Effector memory CD8-positive, alpha-beta T cell (primary cell): Measurements from ENCODE around the gene JAKMIP2.

Experiments used
- ATAC-seq: fragments of 150-1000 bp; cut with Tn5 transposase; replicated peaks from 2 replicates; pipeline ENCODE4 v1.10.0; 2021; ENCODE audit warnings: mild to moderate bottlenecking, moderate library complexity
- DNase-seq, 3 experiments: peaks; one replicate each; pipeline ENCODE4 v3.0.0; 2021
- H3K27ac Mint-ChIP-seq, 2 donors: one replicate each; pipeline ENCODE4 v1.8.0; 2022; ENCODE audit warnings: mild to moderate bottlenecking in 2 of 2, mixed read lengths in 2 of 2, moderate library complexity in 2 of 2
- H3K27me3 Mint-ChIP-seq, 2 donors: one replicate each; pipeline ENCODE4 v1.8.0; 2022; ENCODE audit warnings: mixed read lengths in 2 of 2
- H3K36me3 Mint-ChIP-seq: one replicate; pipeline ENCODE4 v1.8.0; 2022; ENCODE audit warnings: mild to moderate bottlenecking, moderate library complexity, mixed read lengths; ENCODE audit not compliant: insufficient read depth
- H3K4me1 Mint-ChIP-seq, 2 donors: one replicate each; pipeline ENCODE4 v1.8.0; 2022; ENCODE audit warnings: low read depth in 2 of 2, mixed read lengths in 2 of 2
- H3K4me3 Mint-ChIP-seq, 2 donors: one replicate each; pipeline ENCODE4 v1.8.0; 2022; ENCODE audit warnings: mild to moderate bottlenecking in 2 of 2, mixed read lengths in 2 of 2, moderate library complexity in 2 of 2
- H3K9me3 Mint-ChIP-seq, 2 donors: one replicate each; pipeline ENCODE4 v1.8.0; 2022; ENCODE audit warnings: mixed read lengths in 2 of 2

Gene JAKMIP2

DNA sequence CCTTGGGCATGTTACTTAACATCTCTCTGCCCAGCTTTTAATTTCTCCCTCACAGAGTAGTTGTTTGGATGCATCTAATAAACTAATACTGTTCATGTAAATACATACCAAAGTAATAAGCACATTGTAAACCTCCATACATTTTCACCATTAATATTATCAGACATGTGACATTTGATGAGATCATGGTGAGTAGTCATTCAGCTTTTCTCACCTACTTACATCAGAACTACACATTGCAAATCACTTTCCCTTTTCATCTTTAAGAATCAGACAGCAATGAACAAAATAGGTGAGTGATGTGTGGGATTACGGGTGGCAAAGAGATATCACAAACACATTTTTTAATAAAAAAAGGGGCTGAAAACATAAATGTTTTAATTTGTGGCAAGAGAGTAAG is 89.3 kb downstream of the JAKMIP2 start:
- H3K36me3 Mint-ChIP-seq = peaks cover 2% of the 10 kb centered on the region
- no peak overlapping the region for H3K27ac Mint-ChIP-seq
- no peak for ATAC-seq
- H3K4me3 Mint-ChIP-seq = no peak overlapping the region
- no peak for DNase-seq
- H3K4me1 Mint-ChIP-seq = peaks cover 8 to 18% of the 10 kb centered on the region in 2 donors
- no peaks in the 10 kb centered on the region for H3K27me3 Mint-ChIP-seq
- peaks cover 0 to 5% of the 10 kb centered on the region in 2 donors for H3K9me3 Mint-ChIP-seq

DNA sequence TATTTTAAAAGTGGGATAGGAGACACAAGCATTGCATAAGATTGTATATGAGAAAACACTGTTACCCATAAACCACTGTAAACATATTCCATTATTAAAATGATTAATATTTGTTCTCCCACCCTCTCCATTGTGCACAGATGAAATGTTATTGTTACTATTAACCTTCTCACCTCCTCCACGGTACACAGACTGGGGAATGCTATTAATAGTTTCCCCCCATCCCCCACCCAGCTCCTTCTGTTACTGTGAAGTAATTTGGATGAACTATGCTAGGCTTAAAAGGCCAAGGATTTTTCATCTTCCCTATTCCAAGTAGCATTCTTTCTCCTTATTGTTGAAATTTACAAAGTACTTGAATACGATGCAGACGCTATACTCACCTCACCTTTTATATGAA is 91.4 kb downstream of the JAKMIP2 start:
- H3K36me3 Mint-ChIP-seq = no peaks in the 10 kb centered on the region
- DNase-seq (no peak), ATAC-seq (no peak)
- H3K9me3 Mint-ChIP-seq = no peaks in the 10 kb centered on the region
- H3K27me3 Mint-ChIP-seq = no peaks in the 10 kb centered on the region
- no peak overlapping the region for H3K27ac Mint-ChIP-seq
- no peak overlapping the region for H3K4me3 Mint-ChIP-seq
- H3K4me1 Mint-ChIP-seq = peaks cover 5 to 14% of the 10 kb centered on the region in 2 donors

DNA sequence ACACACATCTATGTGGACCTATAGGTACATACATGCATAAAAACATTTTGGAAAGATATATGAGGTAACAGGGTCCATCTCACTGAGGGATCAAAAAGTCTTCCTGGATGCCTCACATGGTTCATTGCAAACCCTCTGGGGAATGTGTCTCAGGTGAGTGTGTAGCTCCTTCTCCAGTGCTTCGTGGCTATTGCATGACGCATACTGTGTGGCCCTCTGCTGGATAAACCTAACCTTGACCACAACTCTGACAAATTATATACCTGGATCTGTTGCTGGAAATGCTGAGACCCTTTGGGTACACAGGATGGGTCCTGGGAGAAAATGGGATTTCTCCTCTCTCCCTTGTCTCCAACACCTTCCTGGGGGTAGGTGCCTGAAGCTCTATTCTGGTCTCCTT is 91.9 kb downstream of the JAKMIP2 start:
- H3K4me3 Mint-ChIP-seq = no peak overlapping the region
- no peak for DNase-seq
- no peaks in the 10 kb centered on the region for H3K9me3 Mint-ChIP-seq
- peaks cover 5 to 13% of the 10 kb centered on the region in 2 donors for H3K4me1 Mint-ChIP-seq
- no peaks in the 10 kb centered on the region for H3K27me3 Mint-ChIP-seq
- no peak overlapping the region for H3K27ac Mint-ChIP-seq
- no peak for ATAC-seq
- H3K36me3 Mint-ChIP-seq = no peaks in the 10 kb centered on the region

DNA sequence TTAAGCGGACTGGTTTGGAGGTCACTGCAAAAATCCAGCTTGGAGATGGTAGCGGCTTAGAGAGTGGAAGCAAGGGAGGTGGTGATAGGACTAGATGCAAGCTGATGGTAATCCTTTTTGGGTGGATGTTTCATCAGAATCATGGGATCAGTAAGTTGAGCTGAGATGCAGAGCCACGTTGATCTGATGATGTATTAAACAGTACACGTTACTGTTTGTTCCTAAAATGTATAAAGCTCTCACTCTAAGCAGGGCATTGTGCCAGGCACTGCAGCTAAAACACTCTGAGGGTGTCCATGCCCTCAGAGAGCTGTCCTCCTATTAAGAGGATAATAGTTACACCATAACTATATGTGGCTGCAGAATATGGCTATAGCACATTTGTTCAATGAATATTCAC is 93.1 kb downstream of the JAKMIP2 start:
- ATAC-seq = no peak
- Mint-ChIP-seq H3K4me1 (peaks cover 5 to 8% of the 10 kb centered on the region in 2 donors), H3K36me3 (no peaks in the 10 kb centered on the region)

GRCh38 chr5:147688656-147689356 is 93.7 kb downstream of the JAKMIP2 start:
- Mint-ChIP-seq H3K27ac (no peak overlapping the region), H3K9me3 (no peaks in the 10 kb centered on the region), H3K4me3 (no peak overlapping the region), H3K4me1 (peaks cover 3 to 5% of the 10 kb centered on the region in 2 donors), H3K27me3 (no peaks in the 10 kb centered on the region), H3K36me3 (no peaks in the 10 kb centered on the region)
- DNase-seq (no peak), ATAC-seq (no peak)

More for the DNA sequence above, 93.1 kb downstream of the JAKMIP2 start:
- Mint-ChIP-seq H3K9me3 (no peaks in the 10 kb centered on the region), H3K27me3 (no peaks in the 10 kb centered on the region), H3K27ac (no peak overlapping the region), H3K4me3 (no peak overlapping the region)
- no peak for DNase-seq

DNA sequence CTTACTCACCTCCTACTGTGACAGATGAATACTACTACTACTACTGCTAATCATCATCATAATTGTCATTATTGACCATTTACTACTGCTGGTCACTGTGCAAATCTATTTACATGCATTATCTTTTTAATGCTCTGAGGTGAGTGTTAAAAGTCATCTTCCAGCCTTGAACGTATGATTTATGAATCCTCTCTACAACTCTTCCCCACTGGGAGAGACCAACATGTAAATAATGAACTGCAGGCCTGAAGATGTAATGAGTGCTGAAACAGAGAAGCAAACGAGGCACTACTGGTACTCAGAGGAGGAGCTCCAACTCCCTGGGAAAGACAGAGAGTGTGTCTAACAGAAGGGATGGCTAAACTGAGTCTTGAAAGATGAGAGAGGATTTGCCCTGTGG is 95.4 kb downstream of the JAKMIP2 start:
- ATAC-seq (no peak), DNase-seq (no peak)
- Mint-ChIP-seq H3K4me1 (peaks cover 5 to 7% of the 10 kb centered on the region in 2 donors), H3K27ac (no peak overlapping the region), H3K4me3 (no peak overlapping the region), H3K36me3 (no peaks in the 10 kb centered on the region), H3K27me3 (no peaks in the 10 kb centered on the region), H3K9me3 (no peaks in the 10 kb centered on the region)

DNA sequence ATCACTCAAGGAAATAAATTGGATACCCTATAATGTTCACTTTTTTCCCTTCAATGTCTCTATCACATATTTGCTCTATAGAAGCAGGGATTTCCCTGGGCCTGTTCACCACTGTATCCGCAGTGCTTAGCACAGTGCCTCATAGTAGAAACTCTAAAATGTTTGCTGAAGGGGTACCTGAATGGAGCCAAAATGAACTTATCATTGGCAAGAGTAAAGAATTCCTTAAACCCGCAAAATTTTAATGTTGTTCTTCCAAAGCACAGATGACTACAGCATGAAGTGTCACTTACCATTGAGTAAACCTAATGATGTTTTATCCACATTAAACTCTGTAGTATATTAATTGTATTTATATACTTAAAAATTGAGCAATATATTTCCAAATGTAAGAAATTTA is 96.1 kb downstream of the JAKMIP2 start:
- Mint-ChIP-seq H3K36me3 (peaks cover 4% of the 10 kb centered on the region), H3K9me3 (no peaks in the 10 kb centered on the region), H3K4me1 (peaks cover 3 to 5% of the 10 kb centered on the region in 2 donors), H3K4me3 (no peak overlapping the region), H3K27me3 (no peaks in the 10 kb centered on the region), H3K27ac (no peak overlapping the region)
- ATAC-seq (no peak), DNase-seq (no peak)

DNA sequence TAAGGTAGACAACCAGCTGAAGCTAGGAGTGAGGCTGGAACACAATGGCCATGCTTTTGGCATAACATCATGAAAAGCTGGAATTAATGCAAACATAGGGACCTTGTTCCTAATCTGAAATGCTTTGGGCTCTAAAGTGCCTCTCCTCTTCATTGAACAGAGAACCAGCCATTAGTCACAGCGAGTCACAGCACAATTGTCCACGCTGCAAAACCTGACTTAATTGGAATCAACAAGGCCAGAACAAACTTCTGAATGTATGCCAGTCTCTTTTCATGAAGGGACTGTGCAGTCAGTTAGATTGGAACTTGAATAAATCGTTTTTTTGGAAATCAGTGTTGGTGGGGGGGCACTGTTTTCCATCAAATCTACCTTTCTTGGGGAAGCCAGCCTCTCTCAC is 96.5 kb downstream of the JAKMIP2 start:
- Mint-ChIP-seq H3K36me3 (peaks cover 4% of the 10 kb centered on the region), H3K9me3 (no peaks in the 10 kb centered on the region), H3K4me1 (peaks cover 3 to 5% of the 10 kb centered on the region in 2 donors), H3K27me3 (no peaks in the 10 kb centered on the region), H3K4me3 (no peak overlapping the region), H3K27ac (no peak overlapping the region)
- ATAC-seq (no peak), DNase-seq (no peak)

DNA sequence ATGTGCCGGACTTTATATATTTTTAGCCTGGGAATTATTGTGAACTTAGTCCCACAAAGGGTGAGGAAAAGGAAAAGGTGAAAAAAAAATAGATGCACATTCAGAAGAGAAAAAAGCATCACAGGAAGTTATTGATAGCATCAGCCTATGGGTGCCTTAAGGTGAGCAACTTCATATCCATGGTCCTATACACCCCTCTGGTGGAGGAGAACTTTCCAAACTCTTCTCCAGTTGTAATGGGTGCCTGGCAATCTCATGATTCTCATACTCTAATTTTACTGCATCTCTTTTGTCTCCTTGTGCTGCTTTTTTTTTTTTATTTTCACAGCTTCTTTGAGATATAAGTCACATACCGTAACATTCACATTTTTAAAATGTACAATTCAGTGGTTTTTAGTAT is 107.4 kb downstream of the JAKMIP2 start:
- DNase-seq (no peak), ATAC-seq (no peak)
- Mint-ChIP-seq H3K9me3 (no peaks in the 10 kb centered on the region), H3K36me3 (no peaks in the 10 kb centered on the region), H3K27me3 (no peaks in the 10 kb centered on the region), H3K4me3 (no peak overlapping the region), H3K27ac (no peak overlapping the region), H3K4me1 (no peaks in the 10 kb centered on the region)

GRCh38 chr5:147674411-147674810 is 108.1 kb downstream of the JAKMIP2 start:
- Mint-ChIP-seq H3K4me1 (no peaks in the 10 kb centered on the region), H3K9me3 (no peaks in the 10 kb centered on the region), H3K4me3 (no peak overlapping the region), H3K27ac (no peak overlapping the region), H3K27me3 (no peaks in the 10 kb centered on the region), H3K36me3 (no peaks in the 10 kb centered on the region)
- no peak for DNase-seq
- no peak for ATAC-seq

GRCh38 chr5:147673791-147674190 is 108.7 kb downstream of the JAKMIP2 start:
- no peaks in the 10 kb centered on the region for H3K27me3 Mint-ChIP-seq
- H3K27ac Mint-ChIP-seq = no peak overlapping the region
- H3K4me1 Mint-ChIP-seq = no peaks in the 10 kb centered on the region
- no peak for DNase-seq
- no peaks in the 10 kb centered on the region for H3K36me3 Mint-ChIP-seq
- ATAC-seq = no peak
- no peaks in the 10 kb centered on the region for H3K9me3 Mint-ChIP-seq
- no peak overlapping the region for H3K4me3 Mint-ChIP-seq

DNA sequence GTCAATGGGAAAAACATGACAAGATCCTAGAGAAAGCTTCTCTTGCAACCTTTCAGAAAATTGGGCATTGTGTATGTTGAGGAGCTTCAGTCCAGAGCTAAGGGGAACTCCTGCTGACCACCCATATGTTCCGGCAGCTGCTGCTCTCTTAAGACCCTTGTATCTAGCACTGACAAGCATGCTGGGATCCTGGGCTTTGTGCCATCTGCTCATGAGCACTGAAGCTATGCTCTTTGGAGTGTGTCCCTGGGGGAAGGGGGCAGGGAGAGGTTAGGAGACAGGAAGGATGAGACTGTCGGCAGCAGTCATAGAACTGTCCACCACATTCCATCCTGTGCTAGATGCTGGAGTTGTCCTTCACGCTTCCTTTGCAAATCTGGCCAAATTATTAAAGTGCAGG is 109.3 kb downstream of the JAKMIP2 start:
- Mint-ChIP-seq H3K27ac (no peak overlapping the region), H3K36me3 (no peaks in the 10 kb centered on the region), H3K27me3 (no peaks in the 10 kb centered on the region), H3K4me3 (no peak overlapping the region), H3K9me3 (no peaks in the 10 kb centered on the region), H3K4me1 (no peaks in the 10 kb centered on the region)
- DNase-seq (no peak), ATAC-seq (no peak)

GRCh38 chr5:147671365-147671764 is 111.2 kb downstream of the JAKMIP2 start:
- H3K27me3 Mint-ChIP-seq = no peaks in the 10 kb centered on the region
- H3K27ac Mint-ChIP-seq = no peak overlapping the region
- no peak for DNase-seq
- no peak overlapping the region for H3K4me3 Mint-ChIP-seq
- H3K36me3 Mint-ChIP-seq = no peaks in the 10 kb centered on the region
- H3K4me1 Mint-ChIP-seq = no peaks in the 10 kb centered on the region
- no peaks in the 10 kb centered on the region for H3K9me3 Mint-ChIP-seq
- no peak for ATAC-seq

- Mint-ChIP-seq H3K36me3 (no peaks in the 10 kb centered on the region), H3K27me3 (no peaks in the 10 kb centered on the region), H3K4me1 (no peaks in the 10 kb centered on the region), H3K9me3 (no peaks in the 10 kb centered on the region), H3K4me3 (no peak overlapping the region), H3K27ac (no peak overlapping the region)
- ATAC-seq (no peak), DNase-seq (no peak)
Observed at GRCh38 chr5:147670815-147671214, 111.7 kb downstream of the JAKMIP2 start.
